Measurements from ENCODE around the gene SMARCD3. TPM values are rescaled to one million over a fixed set of nuclear protein-coding genes. Genes with fewer than 3 reads are reported as not detected.

The SMARCD3 gene
- total and polyA plus RNA-seq, 4 donors = 1.8 to 5.6 (median 2.1) TPM

DNA sequence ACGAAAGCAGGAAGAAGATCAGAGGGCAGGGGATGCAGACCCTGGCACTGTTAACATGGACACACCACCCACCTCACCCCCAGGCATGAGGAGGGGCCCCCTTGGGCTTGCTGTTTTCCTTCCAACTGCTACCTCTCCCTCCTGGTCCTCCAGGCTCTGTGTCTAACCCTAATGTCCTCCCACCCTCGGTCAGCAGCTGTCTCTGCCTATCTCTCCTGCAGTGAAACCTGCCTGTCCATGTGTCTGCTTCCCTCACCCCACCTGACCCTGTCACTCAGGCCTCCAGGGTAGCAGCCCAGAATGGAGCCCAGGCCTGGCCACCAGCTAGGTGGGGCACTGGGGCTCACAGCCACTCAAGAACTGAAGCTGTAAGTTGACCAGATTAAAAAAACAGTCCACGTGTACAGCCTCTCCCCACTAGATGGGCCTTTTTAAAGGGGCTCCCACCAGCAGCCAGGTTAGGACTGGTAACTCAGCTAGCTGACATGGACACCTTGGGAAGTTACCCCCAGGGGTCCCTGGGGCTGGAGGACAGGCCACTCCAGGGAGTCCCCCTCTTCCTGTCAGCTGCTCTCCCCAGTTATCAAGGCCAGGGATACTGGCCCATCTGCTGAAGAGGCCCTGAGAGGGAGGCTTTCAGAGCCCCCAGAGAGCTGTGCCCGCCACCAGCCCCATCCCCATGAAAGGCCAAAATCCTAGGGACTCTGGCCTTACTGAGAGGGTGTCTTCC, 1.5 kb downstream of the SMARCD3 start:
- Histone ChIP-seq H3K36me3 (ENCODE audit: control insufficient read depth in 4 of 4, insufficient read depth in 3 of 4, low read depth in 1 of 4, low read length in 3 of 4) (no peaks in the 10 kb centered on the region), H3K27ac (ENCODE audit: low read depth in 1 of 2, low read length in 2 of 2) (no peak overlapping the region), H3K4me3 (ENCODE audit: low read depth in 1 of 3, low read length in 3 of 3) (no peak overlapping the region), H3K4me1 (ENCODE audit: control insufficient read depth in 4 of 4, insufficient read depth in 4 of 4, low read length in 3 of 4) (peaks cover 9 to 35% (median 21%) of the 10 kb centered on the region in 4 donors), H3K27me3 (ENCODE audit: control insufficient read depth in 4 of 4, insufficient read depth in 4 of 4, low read length in 3 of 4) (peaks cover 0 to 4% (median 0%) of the 10 kb centered on the region in 4 donors), H3K9ac (ENCODE audit: low read depth in 1 of 2, low read length in 2 of 2) (no peak overlapping the region), H3K9me3 (ENCODE audit: control insufficient read depth in 4 of 4, low read length in 3 of 4) (no peaks in the 10 kb centered on the region)
- 74% methylated on average over 4 of the region's 4 CpGs for WGBS
- TF ChIP-seq JUND (IDR thresholded peaks at IDR 0.05) = no peak
- TF ChIP-seq, protein P1, sequence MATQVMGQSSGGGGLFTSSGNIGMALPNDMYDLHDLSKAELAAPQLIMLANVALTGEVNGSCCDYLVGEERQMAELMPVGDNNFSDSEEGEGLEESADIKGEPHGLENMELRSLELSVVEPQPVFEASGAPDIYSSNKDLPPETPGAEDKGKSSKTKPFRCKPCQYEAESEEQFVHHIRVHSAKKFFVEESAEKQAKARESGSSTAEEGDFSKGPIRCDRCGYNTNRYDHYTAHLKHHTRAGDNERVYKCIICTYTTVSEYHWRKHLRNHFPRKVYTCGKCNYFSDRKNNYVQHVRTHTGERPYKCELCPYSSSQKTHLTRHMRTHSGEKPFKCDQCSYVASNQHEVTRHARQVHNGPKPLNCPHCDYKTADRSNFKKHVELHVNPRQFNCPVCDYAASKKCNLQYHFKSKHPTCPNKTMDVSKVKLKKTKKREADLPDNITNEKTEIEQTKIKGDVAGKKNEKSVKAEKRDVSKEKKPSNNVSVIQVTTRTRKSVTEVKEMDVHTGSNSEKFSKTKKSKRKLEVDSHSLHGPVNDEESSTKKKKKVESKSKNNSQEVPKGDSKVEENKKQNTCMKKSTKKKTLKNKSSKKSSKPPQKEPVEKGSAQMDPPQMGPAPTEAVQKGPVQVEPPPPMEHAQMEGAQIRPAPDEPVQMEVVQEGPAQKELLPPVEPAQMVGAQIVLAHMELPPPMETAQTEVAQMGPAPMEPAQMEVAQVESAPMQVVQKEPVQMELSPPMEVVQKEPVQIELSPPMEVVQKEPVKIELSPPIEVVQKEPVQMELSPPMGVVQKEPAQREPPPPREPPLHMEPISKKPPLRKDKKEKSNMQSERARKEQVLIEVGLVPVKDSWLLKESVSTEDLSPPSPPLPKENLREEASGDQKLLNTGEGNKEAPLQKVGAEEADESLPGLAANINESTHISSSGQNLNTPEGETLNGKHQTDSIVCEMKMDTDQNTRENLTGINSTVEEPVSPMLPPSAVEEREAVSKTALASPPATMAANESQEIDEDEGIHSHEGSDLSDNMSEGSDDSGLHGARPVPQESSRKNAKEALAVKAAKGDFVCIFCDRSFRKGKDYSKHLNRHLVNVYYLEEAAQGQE (IDR thresholded peaks at IDR 0.05) = no peak
- TF ChIP-seq NR2F2 (IDR thresholded peaks at IDR 0.05) = no peak
- no peak for TF ChIP-seq TAF1 (conservative IDR thresholded peaks at IDR 0.05)
- no peak for TF ChIP-seq GABPA (IDR thresholded peaks at IDR 0.05 in 1 of 2, conservative IDR thresholded peaks at IDR 0.05 in 1 of 2)
- TF ChIP-seq MAX (IDR thresholded peaks at IDR 0.05) = no peak
- TF ChIP-seq, protein P2, sequence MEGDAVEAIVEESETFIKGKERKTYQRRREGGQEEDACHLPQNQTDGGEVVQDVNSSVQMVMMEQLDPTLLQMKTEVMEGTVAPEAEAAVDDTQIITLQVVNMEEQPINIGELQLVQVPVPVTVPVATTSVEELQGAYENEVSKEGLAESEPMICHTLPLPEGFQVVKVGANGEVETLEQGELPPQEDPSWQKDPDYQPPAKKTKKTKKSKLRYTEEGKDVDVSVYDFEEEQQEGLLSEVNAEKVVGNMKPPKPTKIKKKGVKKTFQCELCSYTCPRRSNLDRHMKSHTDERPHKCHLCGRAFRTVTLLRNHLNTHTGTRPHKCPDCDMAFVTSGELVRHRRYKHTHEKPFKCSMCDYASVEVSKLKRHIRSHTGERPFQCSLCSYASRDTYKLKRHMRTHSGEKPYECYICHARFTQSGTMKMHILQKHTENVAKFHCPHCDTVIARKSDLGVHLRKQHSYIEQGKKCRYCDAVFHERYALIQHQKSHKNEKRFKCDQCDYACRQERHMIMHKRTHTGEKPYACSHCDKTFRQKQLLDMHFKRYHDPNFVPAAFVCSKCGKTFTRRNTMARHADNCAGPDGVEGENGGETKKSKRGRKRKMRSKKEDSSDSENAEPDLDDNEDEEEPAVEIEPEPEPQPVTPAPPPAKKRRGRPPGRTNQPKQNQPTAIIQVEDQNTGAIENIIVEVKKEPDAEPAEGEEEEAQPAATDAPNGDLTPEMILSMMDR (IDR thresholded peaks at IDR 0.05; ENCODE audit: low read depth, low read length, missing input control) = no peak
- no peak for TF ChIP-seq RAD21 (IDR thresholded peaks at IDR 0.05)
- TF ChIP-seq FOXA2 (IDR thresholded peaks at IDR 0.05) = no peak
- TF ChIP-seq SP1 (IDR thresholded peaks at IDR 0.05) = no peak
- DNase-seq (ENCODE audit: low spot score) = no peak

- WGBS = 59% methylated on average over 13 of the region's 13 CpGs
- Histone ChIP-seq H3K4me3 (ENCODE audit: low read depth in 1 of 3, low read length in 3 of 3) (no peak overlapping the region), H3K9me3 (ENCODE audit: control insufficient read depth in 4 of 4, low read length in 3 of 4) (no peaks in the 10 kb centered on the region), H3K4me1 (ENCODE audit: control insufficient read depth in 4 of 4, insufficient read depth in 4 of 4, low read length in 3 of 4) (peaks cover 8 to 29% (median 17%) of the 10 kb centered on the region in 4 donors), H3K27ac (ENCODE audit: low read depth in 1 of 2, low read length in 2 of 2) (no peak overlapping the region), H3K36me3 (ENCODE audit: control insufficient read depth in 4 of 4, insufficient read depth in 3 of 4, low read depth in 1 of 4, low read length in 3 of 4) (no peaks in the 10 kb centered on the region), H3K27me3 (ENCODE audit: control insufficient read depth in 4 of 4, insufficient read depth in 4 of 4, low read length in 3 of 4) (peaks cover 0 to 4% (median 0%) of the 10 kb centered on the region in 4 donors), H3K9ac (ENCODE audit: low read depth in 1 of 2, low read length in 2 of 2) (no peak overlapping the region)
- no peak for DNase-seq (ENCODE audit: low spot score)
- TF ChIP-seq RAD21 (IDR thresholded peaks at IDR 0.05) = no peak
- TF ChIP-seq FOXA2 (IDR thresholded peaks at IDR 0.05) = no peak
- TF ChIP-seq, protein P1 (IDR thresholded peaks at IDR 0.05) = no peak
- no peak for TF ChIP-seq EGR1 (IDR thresholded peaks at IDR 0.05; ENCODE audit: low read depth in 2 of 2)
- no peak for TF ChIP-seq SP1 (IDR thresholded peaks at IDR 0.05)
- no peak for TF ChIP-seq RXRA (IDR thresholded peaks at IDR 0.05)
- no peak for TF ChIP-seq TAF1 (conservative IDR thresholded peaks at IDR 0.05)
- TF ChIP-seq MAX (IDR thresholded peaks at IDR 0.05) = no peak
- no peak for TF ChIP-seq GABPA (IDR thresholded peaks at IDR 0.05 in 1 of 2, conservative IDR thresholded peaks at IDR 0.05 in 1 of 2)
- TF ChIP-seq HNF4G (IDR thresholded peaks at IDR 0.05) = no peak
- TF ChIP-seq YY1 (IDR thresholded peaks at IDR 0.05) = no peak
- TF ChIP-seq, protein P2 (IDR thresholded peaks at IDR 0.05; ENCODE audit: low read depth, low read length, missing input control) = no peak
- no peak for TF ChIP-seq FOXA1 (IDR thresholded peaks at IDR 0.05)
- no peak for TF ChIP-seq JUND (IDR thresholded peaks at IDR 0.05)
- TF ChIP-seq NR2F2 (IDR thresholded peaks at IDR 0.05) = no peak
- TF ChIP-seq ATF3 (IDR thresholded peaks at IDR 0.05) = no peak
Observed at GRCh38 chr7:151246102-151246850, 2.2 kb downstream of the SMARCD3 start.
